Measurements from ENCODE around the gene FSTL4. TPM values are rescaled to one million over a fixed set of nuclear protein-coding genes. Genes with fewer than 3 reads are reported as not detected.

Gene FSTL4
- polyA plus RNA-seq, 3 donors, result not detected

DNA sequence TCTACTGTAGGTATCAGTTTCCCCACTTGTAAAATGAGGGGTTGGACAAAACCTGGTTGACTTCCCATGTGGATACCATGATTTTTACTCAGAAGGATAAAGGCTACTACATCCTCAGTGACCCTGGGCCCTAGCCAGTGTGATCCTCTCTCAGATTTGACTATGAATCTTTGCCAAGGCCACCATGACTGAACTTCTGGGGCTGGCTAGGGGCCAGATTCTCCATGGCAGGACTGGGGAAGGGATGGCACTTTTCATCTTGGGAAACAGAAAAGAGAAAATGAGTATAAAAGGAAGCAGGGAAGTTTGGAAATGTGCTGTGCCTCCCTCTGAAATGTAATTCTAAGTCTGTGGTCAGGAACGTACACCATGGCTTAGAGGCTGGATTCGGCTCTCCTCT lies 1.4 kb upstream of the FSTL4 start:
- H3K27ac ChIP-seq (ENCODE audit: low read depth in 1 of 2, low read length in 2 of 2), result no peak overlapping the region
- Mint-ChIP-seq H3K27me3 (ENCODE audit: low read depth in 3 of 3) (peaks cover 51 to 75% (median 54%) of the 10 kb centered on the region in 3 donors), H3K4me1 (peaks cover 10% of the 10 kb centered on the region), H3K9me3 (peaks cover 0 to 11% (median 1%) of the 10 kb centered on the region in 7 donors), H3K27ac (no peak overlapping the region), H3K36me3 (peaks cover 0 to 3% of the 10 kb centered on the region in 2 donors), H3K4me3 (peak overlapping the region in 1 of 2 donors; percentile 40)
- intact Hi-C loops (cut with micrococcal nuclease), result no loop called here
- no peaks in the 10 kb centered on the region for H3K36me3 ChIP-seq (replicated peaks in 1 of 2; ENCODE audit: control insufficient read depth in 1 of 2, insufficient read depth in 2 of 2, low read length in 2 of 2)
- no peaks in the 10 kb centered on the region for H4K20me1 ChIP-seq (ENCODE audit: insufficient read depth, low read length)
- H2AFZ ChIP-seq (ENCODE audit: insufficient read depth, low read depth, low read length, poor library complexity, severe bottlenecking), result no peak overlapping the region
- no peaks in the 10 kb centered on the region for H3K4me1 ChIP-seq (ENCODE audit: control insufficient read depth in 1 of 2, insufficient read depth in 2 of 2, low read length in 2 of 2)
- no peaks in the 10 kb centered on the region for H3K79me2 ChIP-seq (ENCODE audit: insufficient read depth, low read length)
- H3K27me3 ChIP-seq (ENCODE audit: control insufficient read depth in 2 of 2, insufficient read depth in 2 of 2, low read length in 2 of 2), result peaks cover 64 to 67% of the 10 kb centered on the region in 2 donors
- no CpG with 5 or more reads among the region's 2 CpGs for WGBS (ENCODE audit: insufficient coverage)
- no peak for DNase-seq
- no peak overlapping the region for H3K4me3 ChIP-seq (replicated peaks in 1 of 3; ENCODE audit: low read depth in 2 of 3, low read length in 3 of 3)
- H3K9me3 ChIP-seq (replicated peaks in 1 of 2; ENCODE audit: control insufficient read depth in 1 of 2, insufficient read depth in 1 of 2, low read length in 2 of 2), result peaks cover 0 to 15% of the 10 kb centered on the region in 2 donors
- H3K4me2 ChIP-seq (replicated peaks; ENCODE audit: extremely low read depth, low read length, poor library complexity, severe bottlenecking), result no peak overlapping the region
- no peak overlapping the region for H3K9ac ChIP-seq (ENCODE audit: insufficient read depth, low read length, poor library complexity, severe bottlenecking)
- TF ChIP-seq, protein P1, sequence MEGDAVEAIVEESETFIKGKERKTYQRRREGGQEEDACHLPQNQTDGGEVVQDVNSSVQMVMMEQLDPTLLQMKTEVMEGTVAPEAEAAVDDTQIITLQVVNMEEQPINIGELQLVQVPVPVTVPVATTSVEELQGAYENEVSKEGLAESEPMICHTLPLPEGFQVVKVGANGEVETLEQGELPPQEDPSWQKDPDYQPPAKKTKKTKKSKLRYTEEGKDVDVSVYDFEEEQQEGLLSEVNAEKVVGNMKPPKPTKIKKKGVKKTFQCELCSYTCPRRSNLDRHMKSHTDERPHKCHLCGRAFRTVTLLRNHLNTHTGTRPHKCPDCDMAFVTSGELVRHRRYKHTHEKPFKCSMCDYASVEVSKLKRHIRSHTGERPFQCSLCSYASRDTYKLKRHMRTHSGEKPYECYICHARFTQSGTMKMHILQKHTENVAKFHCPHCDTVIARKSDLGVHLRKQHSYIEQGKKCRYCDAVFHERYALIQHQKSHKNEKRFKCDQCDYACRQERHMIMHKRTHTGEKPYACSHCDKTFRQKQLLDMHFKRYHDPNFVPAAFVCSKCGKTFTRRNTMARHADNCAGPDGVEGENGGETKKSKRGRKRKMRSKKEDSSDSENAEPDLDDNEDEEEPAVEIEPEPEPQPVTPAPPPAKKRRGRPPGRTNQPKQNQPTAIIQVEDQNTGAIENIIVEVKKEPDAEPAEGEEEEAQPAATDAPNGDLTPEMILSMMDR (IDR thresholded peaks at IDR 0.05), result no peak

DNA sequence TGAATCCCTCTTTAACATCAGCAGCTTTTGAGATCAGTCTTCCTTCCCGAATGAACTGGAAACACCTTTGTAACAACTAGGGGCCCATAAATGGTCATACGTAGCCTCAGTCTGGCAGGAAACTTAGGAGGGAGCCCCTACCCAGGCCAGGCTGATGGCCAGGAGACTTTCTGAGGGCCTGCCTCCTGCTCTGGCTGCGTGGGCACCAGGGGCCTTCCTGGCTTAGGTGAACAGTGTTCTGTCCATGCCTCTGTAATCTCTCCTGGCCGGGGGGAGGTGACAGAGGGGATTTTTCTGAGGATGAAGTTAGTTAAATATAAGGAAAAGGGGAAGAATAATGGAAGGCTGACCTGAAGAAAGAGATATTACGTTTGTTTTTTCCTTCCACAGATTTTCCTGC lies 843 bp upstream of the FSTL4 start:
- peaks cover 8% of the 10 kb centered on the region for H3K4me1 Mint-ChIP-seq
- peaks cover 51 to 79% (median 56%) of the 10 kb centered on the region in 3 donors for H3K27me3 Mint-ChIP-seq (ENCODE audit: low read depth in 3 of 3)
- Histone ChIP-seq H2AFZ (ENCODE audit: insufficient read depth, low read depth, low read length, poor library complexity, severe bottlenecking) (no peak overlapping the region), H3K9ac (ENCODE audit: insufficient read depth, low read length, poor library complexity, severe bottlenecking) (no peak overlapping the region), H4K20me1 (ENCODE audit: insufficient read depth, low read length) (no peaks in the 10 kb centered on the region), H3K79me2 (ENCODE audit: insufficient read depth, low read length) (no peaks in the 10 kb centered on the region), H3K36me3 (replicated peaks in 1 of 2; ENCODE audit: control insufficient read depth in 1 of 2, insufficient read depth in 2 of 2, low read length in 2 of 2) (no peaks in the 10 kb centered on the region), H3K27me3 (ENCODE audit: control insufficient read depth in 2 of 2, insufficient read depth in 2 of 2, low read length in 2 of 2) (peaks cover 66 to 69% of the 10 kb centered on the region in 2 donors), H3K4me1 (ENCODE audit: control insufficient read depth in 1 of 2, insufficient read depth in 2 of 2, low read length in 2 of 2) (no peaks in the 10 kb centered on the region), H3K9me3 (replicated peaks in 1 of 2; ENCODE audit: control insufficient read depth in 1 of 2, insufficient read depth in 1 of 2, low read length in 2 of 2) (peaks cover 0 to 15% of the 10 kb centered on the region in 2 donors), H3K27ac (ENCODE audit: low read depth in 1 of 2, low read length in 2 of 2) (no peak overlapping the region), H3K4me3 (replicated peaks in 1 of 3; ENCODE audit: low read depth in 2 of 3, low read length in 3 of 3) (no peak overlapping the region), H3K4me2 (replicated peaks; ENCODE audit: extremely low read depth, low read length, poor library complexity, severe bottlenecking) (no peak overlapping the region)
- no peak for DNase-seq
- TF ChIP-seq, protein P1 (IDR thresholded peaks at IDR 0.05), result no peak
- peaks cover 0 to 3% of the 10 kb centered on the region in 2 donors for H3K36me3 Mint-ChIP-seq
- peaks cover 0 to 11% (median 1%) of the 10 kb centered on the region in 7 donors for H3K9me3 Mint-ChIP-seq
- WGBS (ENCODE audit: insufficient coverage), result 79% methylated on average over 4 of the region's 5 CpGs
- H3K27ac Mint-ChIP-seq, result no peak overlapping the region
- intact Hi-C loops (cut with micrococcal nuclease), result no loop called here
- H3K4me3 Mint-ChIP-seq, result peak overlapping the region in 1 of 2 donors; percentile 82

Measured in CD14-positive monocyte (primary cell).